K562 (cell line): ENCODE measurements around the gene TEX14. TPM values are rescaled to one million over a fixed set of nuclear protein-coding genes. Genes with fewer than 3 reads are reported as not detected.

Experiments used
- ATF3 ChIP-seq, 2 experiments: fragments of 450-650 bp in 1 of 2; sonication (generic) in 1 of 2; formaldehyde crosslinking in 1 of 2; IDR thresholded peaks in 1 of 2; conservative IDR thresholded peaks in 1 of 2; 2 replicates each; pipeline versions ENCODE4 v1.6.1 to v1.8.1; 2016 to 2023; ENCODE audit warnings: mild to moderate bottlenecking in 2 of 2, moderate library complexity in 2 of 2, inconsistent platforms in 1 of 2, missing genetic modification reagents in 1 of 2
- CAMTA2 ChIP-seq: fragments of 250-450 bp; sonication (Bioruptor Pico); conservative IDR thresholded peaks from 2 replicates; pipeline ENCODE4 v1.5.1; 2022
- CREB3 ChIP-seq: fragments of 450-650 bp; conservative IDR thresholded peaks from 2 replicates; pipeline ENCODE4 v1.6.1; 2016; ENCODE audit warnings: missing genetic modification characterization, low read depth, mild to moderate bottlenecking, missing compliant biosample characterization, moderate library complexity
- DMBX1 ChIP-seq: fragments of 250-450 bp; sonication (Bioruptor Pico); IDR thresholded peaks from 2 replicates; pipeline ENCODE4 v1.8.0; 2022; ENCODE audit warnings: inconsistent platforms, mild to moderate bottlenecking, moderate library complexity, borderline replicate concordance
- E2F4 ChIP-seq: sonication (generic); formaldehyde crosslinking; IDR thresholded peaks from 2 replicates; pipeline ENCODE4 v1.8.0; 2022; ENCODE audit warnings: mild to moderate bottlenecking, low read depth, missing genetic modification reagents
- ELF1 ChIP-seq: fragments of 200-800 bp; sonication (Bioruptor generic); IDR thresholded peaks from 2 replicates; pipeline ENCODE4 v1.6.1; 2016; ENCODE audit warnings: missing genetic modification characterization, missing compliant biosample characterization
- FOSL1 ChIP-seq: fragments of 200-800 bp; sonication (Bioruptor generic); conservative IDR thresholded peaks from 2 replicates; pipeline ENCODE4 v1.6.1; 2016; ENCODE audit warnings: missing genetic modification characterization, missing compliant biosample characterization
- FOXA1 ChIP-seq: fragments of 450-650 bp; IDR thresholded peaks from 2 replicates; pipeline ENCODE4 v1.6.1; 2016; ENCODE audit warnings: mild to moderate bottlenecking, borderline replicate concordance
- FOXP1 ChIP-seq: sonication (generic); formaldehyde crosslinking; IDR thresholded peaks from 2 replicates; pipeline ENCODE4 v1.8.0; 2022; ENCODE audit warnings: mild to moderate bottlenecking, missing genetic modification reagents
- HNRNPH1 ChIP-seq: fragments of 200-400 bp; formaldehyde crosslinking; optimal IDR thresholded peaks from 2 replicates; pipeline ENCODE3; 2017; ENCODE audit warnings: low read depth, mild to moderate bottlenecking, low read length, moderate library complexity
- IRF2 ChIP-seq: sonication (generic); formaldehyde crosslinking; IDR thresholded peaks from 2 replicates; pipeline ENCODE4 v1.8.1; 2022; ENCODE audit warnings: mild to moderate bottlenecking, missing genetic modification reagents
- JUN ChIP-seq, 2 experiments: sonication (generic) in 1 of 2; formaldehyde crosslinking in 1 of 2; IDR thresholded peaks; 2 replicates each; pipeline versions ENCODE4 v1.6.1 to v1.8.0; 2012 to 2022; ENCODE audit warnings: borderline replicate concordance in 2 of 2, mild to moderate bottlenecking in 2 of 2, improper control_type of control experiment in 1 of 2, low read depth in 1 of 2, low read length in 1 of 2, missing genetic modification reagents in 1 of 2
- MAZ ChIP-seq, 2 experiments: fragments of 450-650 bp in 1 of 2; sonication (generic) in 1 of 2; formaldehyde crosslinking; IDR thresholded peaks in 1 of 2; conservative IDR thresholded peaks in 1 of 2; 2 replicates each; pipeline versions ENCODE4 v1.4.0 to v1.5.0; 2020; ENCODE audit warnings: mild to moderate bottlenecking in 1 of 2, missing genetic modification reagents in 1 of 2
- NBN ChIP-seq: fragments of 450-650 bp; IDR thresholded peaks from 2 replicates; pipeline ENCODE4 v1.6.1; 2016; ENCODE audit warnings: low read depth, mild to moderate bottlenecking
- NFXL1 ChIP-seq: fragments of 450-650 bp; formaldehyde crosslinking; IDR thresholded peaks from 2 replicates; pipeline ENCODE4 v1.4.0; 2021; ENCODE audit warnings: mild to moderate bottlenecking
- NR1H2 ChIP-seq: sonication (generic); formaldehyde crosslinking; IDR thresholded peaks from 2 replicates; pipeline ENCODE4 v1.4.0; 2020; ENCODE audit warnings: mild to moderate bottlenecking, missing genetic modification reagents
- PTRF ChIP-seq: fragments of 450-650 bp; IDR thresholded peaks from 2 replicates; pipeline ENCODE4 v1.6.1; 2016; ENCODE audit warnings: mild to moderate bottlenecking, missing genetic modification characterization, missing compliant biosample characterization
- RCOR1 ChIP-seq, 2 experiments: IDR thresholded peaks; 2 replicates each; pipeline ENCODE4 v1.6.1; 2012; ENCODE audit warnings: low read depth in 2 of 2, low read length in 2 of 2, borderline replicate concordance in 1 of 2, improper control_type of control experiment in 1 of 2
- RUNX1 ChIP-seq: sonication (generic); IDR thresholded peaks from 2 replicates; pipeline ENCODE4 v1.6.1; 2016; ENCODE audit warnings: antibody characterized with exemption, low read depth
- SMARCE1 ChIP-seq: fragments of 450-650 bp; IDR thresholded peaks from 2 replicates; pipeline ENCODE4 v1.7.1; 2016; ENCODE audit warnings: mild to moderate bottlenecking
- TBL1XR1 ChIP-seq, 2 experiments: IDR thresholded peaks; 2 replicates each; pipeline ENCODE4 v1.6.1; 2012; ENCODE audit warnings: improper control_type of control experiment in 2 of 2, low read length in 2 of 2, mild to moderate bottlenecking in 1 of 2
- TFAP4 ChIP-seq: sonication (generic); formaldehyde crosslinking; IDR thresholded peaks from 2 replicates; pipeline ENCODE4 v1.8.0; 2022; ENCODE audit warnings: missing genetic modification reagents, mild to moderate bottlenecking, moderate library complexity, borderline replicate concordance
- ZC3H4 ChIP-seq: sonication (generic); formaldehyde crosslinking; IDR thresholded peaks from 2 replicates; pipeline ENCODE4 v1.9.0; 2021; ENCODE audit warnings: missing genetic modification reagents, borderline replicate concordance
- ZFP30 ChIP-seq: fragments of 250-450 bp; sonication (Bioruptor Pico); IDR thresholded peaks from 2 replicates; pipeline ENCODE4 v1.8.0; 2022; ENCODE audit warnings: moderate library complexity, mild to moderate bottlenecking, inconsistent platforms, borderline replicate concordance
- ZNF175 ChIP-seq: fragments of 200-800 bp; sonication (Bioruptor generic); IDR thresholded peaks from 2 replicates; pipeline ENCODE4 v1.6.1; 2016; ENCODE audit warnings: low read depth, mild to moderate bottlenecking, missing genetic modification characterization, missing compliant biosample characterization
- polyA plus RNA-seq, 8 experiments: library from polyadenylated mRNA; depleted of rRNA in 4 of 8; stranded (reverse) in 5 of 8; unstranded in 3 of 8; fragments of >200 nt; fragmentation: Nextera tagmentation in 2 of 8; fragmentation: Illumina TruSeq in 1 of 8; extraction: Ambion mirVana in 2 of 8; extraction: Trizol in 1 of 8; gene quantifications; 2 replicates each; pipeline versions ENCODE4 v1.2.1 to v1.2.3, GENCODE V29; 2011 to 2014; ENCODE audit warnings: inconsistent platforms in 1 of 8, missing spikeins in 1 of 8
- total RNA-seq, 7 experiments: library from RNA; depleted of rRNA in 6 of 7; stranded (reverse); fragments of >200 nt in 6 of 7; fragmentation: Illumina TruSeq in 2 of 7; extraction: Trizol in 2 of 7; gene quantifications; 2 replicates each; pipeline versions ENCODE4 v1.2.1 to v1.2.3, GENCODE V29; 2011 to 2021; ENCODE audit warnings: low replicate concordance in 1 of 7

TEX14 gene
- total and polyA plus RNA-seq, 9 of the 15 experiments (the other 6 are each of a cell fraction or from before 2014, with no cell fraction given) = 0.05 to 0.12 (median 0.09) TPM; not detected in 1

GRCh38 chr17:58666858-58667267 is 25.0 kb downstream of the TEX14 start (continued):
- TF ChIP-seq TFAP4 (peak; percentile 62; the same call in 1 of the 2 replicates), MAZ (CRISPR knock-in tag; conservative IDR thresholded peaks at IDR 0.05 in 1 of 2, IDR thresholded peaks at IDR 0.05 in 1 of 2) (peak in 1 of 2 experiments; percentile 54; a peak in 2 of 4 replicates), PTRF (tag) (0 out of 2 replicates have a peak, but pooled peaks have one; percentile 77), RUNX1 (no peak), NBN (peak; percentile 96), FOSL1 (peak; percentile 39), FOXP1 (no peak), CREB3 (tag) (peak; percentile 93), JUN (IDR thresholded peaks at IDR 0.05; ENCODE audit: borderline replicate concordance, low read depth, low read length) (peak; percentile 78), JUN (CRISPR knock-in tag; IDR thresholded peaks at IDR 0.05; ENCODE audit: borderline replicate concordance) (no peak; the same call in 1 of the 2 replicates), ELF1 (tag) (peak; percentile 12; the same call in 1 of the 2 replicates), TBL1XR1 (IDR thresholded peaks at IDR 0.05; ENCODE audit: low read length in 2 of 2) (0 out of 4 replicates have a peak, but pooled peaks of 1 of the 2 experiments have one; percentile 8), DMBX1 (CRISPR knock-in tag) (peak; percentile 65), CAMTA2 (no peak), RCOR1 (IDR thresholded peaks at IDR 0.05; ENCODE audit: borderline replicate concordance in 1 of 2, low read depth in 2 of 2, low read length in 2 of 2) (peak in 1 of 2 experiments; percentile 26; a peak in 1 of 4 replicates), ZNF175 (peak; percentile 87), SMARCE1 (no peak), ZC3H4 (CRISPR knock-in tag) (no peak), HNRNPH1 (no peak), ATF3 (IDR thresholded peaks at IDR 0.05) (peak; percentile 98), ATF3 (CRISPR knock-in tag; conservative IDR thresholded peaks at IDR 0.05) (no peak), FOXA1 (no peak), IRF2 (CRISPR knock-in tag) (no peak), E2F4 (CRISPR knock-in tag) (no peak), ZFP30 (CRISPR knock-in tag) (no peak), NFXL1 (CRISPR knock-in tag) (no peak), NR1H2 (CRISPR knock-in tag) (no peak)
